Measurements from ENCODE around the gene PARVB. TPM values are rescaled to one million over a fixed set of nuclear protein-coding genes. Genes with fewer than 3 reads are reported as not detected.

Gene PARVB
- total RNA-seq, 1 donor from 2014 or later: 12.7 TPM

GRCh38 chr22:44030702-44031082 lies 6.6 kb downstream of the PARVB start:
- peaks cover 42% of the 10 kb centered on the region for H3K4me1 Mint-ChIP-seq
- no peak overlapping the region for H3K4me3 Mint-ChIP-seq
- no peaks in the 10 kb centered on the region for H3K36me3 Mint-ChIP-seq
- Histone ChIP-seq H4K20me1 (ENCODE audit: low read depth) (no peaks in the 10 kb centered on the region), H3F3A (ENCODE audit: low read depth) (peaks cover 6% of the 10 kb centered on the region), H3K4me1 (no peaks in the 10 kb centered on the region), H3K9ac (no peak overlapping the region), H3K27me3 (peaks cover 5% of the 10 kb centered on the region), H3K36me3 (no peaks in the 10 kb centered on the region), H3K4me2 (no peak overlapping the region), H2AFZ (replicated peaks) (no peak overlapping the region), H3K79me2 (ENCODE audit: low read depth) (no peaks in the 10 kb centered on the region), H3K9me3 (ENCODE audit: low read depth) (no peaks in the 10 kb centered on the region), H3K4me3 (no peak overlapping the region), H3K27ac (no peak overlapping the region)
- TF ChIP-seq EZH2 (IDR thresholded peaks at IDR 0.05) (no peak), EZH2phosphoT487 (IDR thresholded peaks at IDR 0.05) (no peak), CTCF (IDR thresholded peaks at IDR 0.05) (no peak)
- H3K9me3 Mint-ChIP-seq: no peaks in the 10 kb centered on the region
- no peak overlapping the region for H3K27ac Mint-ChIP-seq
- peaks cover 11% of the 10 kb centered on the region for H3K27me3 Mint-ChIP-seq (ENCODE audit: insufficient read depth, low read depth)
- no peak for DNase-seq (ENCODE audit: low spot score)

DNA sequence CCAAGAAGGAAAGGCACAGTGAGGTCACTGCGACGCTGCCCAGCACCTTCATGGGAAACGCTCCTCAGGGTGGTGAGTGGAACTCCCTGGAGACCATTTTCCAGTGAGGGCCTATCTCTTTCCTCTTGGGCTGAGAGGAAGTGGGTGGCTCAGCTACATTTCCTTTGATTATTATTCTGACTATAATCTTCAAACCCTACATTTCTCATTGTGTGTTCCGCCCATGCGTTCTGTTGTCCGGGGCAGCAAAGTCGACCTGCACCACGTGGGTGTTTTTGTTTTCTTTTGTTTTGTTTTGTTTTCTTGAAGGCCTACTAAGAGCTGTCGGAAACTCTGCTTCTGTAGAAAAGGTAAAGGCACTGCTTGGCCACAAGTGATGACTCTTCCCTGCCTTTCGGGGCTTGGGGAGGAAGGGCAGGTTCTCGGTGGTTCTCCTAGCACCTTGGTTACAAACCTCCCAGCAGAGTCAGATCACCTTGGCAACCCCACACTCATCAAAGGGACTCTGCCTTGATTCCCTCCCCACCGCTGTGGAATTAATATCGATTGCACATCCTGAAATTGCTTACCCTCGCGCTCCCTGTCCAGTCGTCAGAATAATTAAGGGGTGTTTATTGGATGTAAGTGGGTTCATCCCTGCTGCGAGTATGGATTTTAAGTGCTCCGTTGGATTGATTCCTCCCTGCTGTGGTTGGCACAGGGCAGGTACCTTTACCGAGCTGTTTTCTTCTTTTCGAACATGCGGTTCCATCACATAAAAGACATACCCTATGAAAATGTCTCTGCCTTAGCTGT lies 7.3 kb downstream of the PARVB start:
- Histone ChIP-seq H2AFZ (replicated peaks) (no peak overlapping the region), H4K20me1 (ENCODE audit: low read depth) (no peaks in the 10 kb centered on the region), H3K4me1 (no peaks in the 10 kb centered on the region), H3K27ac (no peak overlapping the region), H3K9me3 (ENCODE audit: low read depth) (no peaks in the 10 kb centered on the region), H3K36me3 (no peaks in the 10 kb centered on the region), H3K79me2 (ENCODE audit: low read depth) (no peaks in the 10 kb centered on the region), H3K4me2 (no peak overlapping the region), H3F3A (ENCODE audit: low read depth) (no peaks in the 10 kb centered on the region), H3K9ac (no peak overlapping the region), H3K27me3 (no peaks in the 10 kb centered on the region), H3K4me3 (no peak overlapping the region)
- H3K4me3 Mint-ChIP-seq: no peak overlapping the region
- no peaks in the 10 kb centered on the region for H3K9me3 Mint-ChIP-seq
- peaks cover 37% of the 10 kb centered on the region for H3K4me1 Mint-ChIP-seq
- H3K27me3 Mint-ChIP-seq (ENCODE audit: insufficient read depth, low read depth): peaks cover 7% of the 10 kb centered on the region
- peak overlapping the region; percentile 88 for H3K27ac Mint-ChIP-seq
- no peak for TF ChIP-seq EZH2phosphoT487 (IDR thresholded peaks at IDR 0.05)
- TF ChIP-seq CTCF (IDR thresholded peaks at IDR 0.05): no peak
- TF ChIP-seq EZH2 (IDR thresholded peaks at IDR 0.05): no peak
- H3K36me3 Mint-ChIP-seq: no peaks in the 10 kb centered on the region
- no peak for DNase-seq (ENCODE audit: low spot score)

DNA sequence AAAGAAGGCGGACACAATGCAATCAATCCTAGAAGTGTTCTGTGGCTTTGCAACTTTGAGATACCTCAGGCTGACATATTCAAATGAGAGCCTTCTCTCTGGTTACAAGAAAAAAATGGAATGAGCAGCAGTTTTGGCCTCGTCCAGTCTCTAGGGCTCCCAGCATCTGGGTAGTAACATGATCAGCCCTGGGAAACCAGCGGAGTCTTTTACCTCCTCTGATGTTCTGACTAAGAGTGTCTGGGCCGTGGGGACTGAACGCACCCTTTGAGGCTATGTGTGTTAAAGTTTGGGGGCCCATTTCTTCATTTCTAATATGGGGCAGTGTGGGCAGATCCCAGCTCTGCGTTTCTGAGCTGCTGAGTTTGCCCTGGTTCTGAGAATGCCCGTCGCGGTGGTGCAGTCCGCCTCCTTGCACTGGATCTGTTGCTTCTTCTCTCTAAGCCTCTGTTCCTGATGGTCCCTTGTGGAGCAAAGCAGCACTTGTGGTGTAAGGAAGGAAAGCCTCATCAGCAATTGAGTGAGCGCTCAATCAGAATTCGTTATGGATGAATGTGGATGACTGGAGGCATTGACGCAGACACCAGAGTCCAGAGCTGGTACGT lies 8.1 kb downstream of the PARVB start:
- Histone ChIP-seq H3K4me3 (no peak overlapping the region), H3K4me1 (no peaks in the 10 kb centered on the region), H3K9me3 (ENCODE audit: low read depth) (no peaks in the 10 kb centered on the region), H3K79me2 (ENCODE audit: low read depth) (no peaks in the 10 kb centered on the region), H3F3A (ENCODE audit: low read depth) (no peaks in the 10 kb centered on the region), H3K9ac (no peak overlapping the region), H3K4me2 (no peak overlapping the region), H3K27me3 (no peaks in the 10 kb centered on the region), H3K36me3 (no peaks in the 10 kb centered on the region), H2AFZ (replicated peaks) (no peak overlapping the region), H4K20me1 (ENCODE audit: low read depth) (no peaks in the 10 kb centered on the region), H3K27ac (no peak overlapping the region)
- no peak overlapping the region for H3K4me3 Mint-ChIP-seq
- H3K27me3 Mint-ChIP-seq (ENCODE audit: insufficient read depth, low read depth): peaks cover 3% of the 10 kb centered on the region
- H3K9me3 Mint-ChIP-seq: no peaks in the 10 kb centered on the region
- H3K27ac Mint-ChIP-seq: peak overlapping the region; percentile 25
- peaks cover 29% of the 10 kb centered on the region for H3K4me1 Mint-ChIP-seq
- no peak for DNase-seq (ENCODE audit: low spot score)
- TF ChIP-seq CTCF (IDR thresholded peaks at IDR 0.05): no peak
- no peak for TF ChIP-seq EZH2phosphoT487 (IDR thresholded peaks at IDR 0.05)
- TF ChIP-seq EZH2 (IDR thresholded peaks at IDR 0.05): no peak
- no peaks in the 10 kb centered on the region for H3K36me3 Mint-ChIP-seq

All from neural progenitor cell (in vitro differentiated cells).